ENCODE measurements around the gene PLEKHA3. TPM values are rescaled to one million over a fixed set of nuclear protein-coding genes. Genes with fewer than 3 reads are reported as not detected.

The PLEKHA3 gene
- total and polyA plus RNA-seq, 10 of the 15 experiments (the other 5 are each of a cell fraction or from before 2014, with no cell fraction given), result 1.4 to 21.1 (median 7.4) TPM

DNA sequence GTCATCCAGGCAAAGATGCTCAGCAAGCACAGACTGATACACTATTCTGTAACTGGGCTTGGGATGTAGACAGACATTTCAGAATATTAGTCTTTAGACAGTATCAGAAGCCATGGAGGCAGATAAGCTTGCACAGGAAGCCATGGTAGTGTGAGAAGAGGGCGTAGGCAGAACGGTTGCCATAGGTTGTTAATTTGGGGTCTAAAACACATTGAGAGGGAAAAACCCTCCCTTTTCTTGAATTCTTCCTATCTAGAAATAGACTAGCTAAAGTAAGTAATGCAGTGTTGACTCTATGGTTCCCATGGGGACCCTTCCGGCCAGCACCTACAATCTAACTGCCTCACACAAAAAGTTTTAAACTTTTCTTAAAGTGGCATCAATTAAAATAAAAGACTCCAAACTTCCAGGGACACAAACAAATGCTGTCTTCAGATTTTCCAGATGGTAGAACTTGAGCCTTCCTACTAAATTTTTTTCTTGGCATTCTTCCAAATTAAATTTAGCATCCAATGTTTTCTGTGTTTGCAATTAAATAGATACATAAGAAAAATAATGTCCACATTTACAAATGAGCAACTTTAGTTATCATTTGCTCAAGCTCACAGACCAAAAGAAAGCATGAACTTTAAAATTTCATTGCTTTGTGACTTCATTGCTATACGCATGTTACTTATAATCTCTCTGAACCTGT lies 31.1 kb upstream of the PLEKHA3 start:
- WGBS (ENCODE audit: insufficient coverage, insufficient replicate concordance, low lambda C conversion rate, missing lambda C conversion rate), result 24% methylated on average over 4 of the region's 4 CpGs
- Histone ChIP-seq H3K36me3 (ENCODE audit: control insufficient read depth in 2 of 2, insufficient read depth in 2 of 2, low read length in 1 of 2) (peaks cover 3 to 24% of the 10 kb centered on the region in 2 experiments; a peak in 3 of 4 replicates), H3K27me3 (replicated peaks in 1 of 2; ENCODE audit: control insufficient read depth in 2 of 2, insufficient read depth in 2 of 2, low read length in 1 of 2) (no peaks in the 10 kb centered on the region), H3K27ac (ENCODE audit: control insufficient read depth, insufficient read depth) (peak overlapping the region; percentile 94), H3K9ac (ENCODE audit: control insufficient read depth, insufficient read depth, low read length) (peak overlapping the region; percentile 99), H3K79me2 (ENCODE audit: control insufficient read depth, insufficient read depth, low read length) (peaks cover 28% of the 10 kb centered on the region), H3K4me2 (ENCODE audit: control insufficient read depth, insufficient read depth) (peak overlapping the region; percentile 84), H3K4me1 (ENCODE audit: control insufficient read depth, insufficient read depth, low read length) (peaks cover 9% of the 10 kb centered on the region), H2AFZ (ENCODE audit: control insufficient read depth, low read depth, low read length) (no peak overlapping the region), H3K4me3 (peak overlapping the region; percentile 94), H4K20me1 (ENCODE audit: control insufficient read depth, insufficient read depth) (no peaks in the 10 kb centered on the region), H3K9me3 (replicated peaks; ENCODE audit: control insufficient read depth, insufficient read depth, low read length) (no peaks in the 10 kb centered on the region)
- no TSS peak for BruUV-seq (replicated peaks)
- intact Hi-C loops (cut with micrococcal nuclease; ENCODE audit: unreplicated experiment) (no loop called here), in situ Hi-C loops (cut with MboI) (no loop called here)
- ChIA-PET CTCF (interaction anchor here (0.7 to 5.5 kb wide), 11 partner anchors 9 to 336 kb away, joined by 3 to 41 read pairs (median 3); no protein-coding TSS in a partner anchor), SMC1A (ENCODE audit: uncharacterized antibody, unreplicated experiment) (interaction anchor here (0.6 to 4.7 kb wide), 14 partner anchors 10 to 982 kb away, joined by 3 to 24 read pairs (median 4); no protein-coding TSS in a partner anchor), RAD21 (ENCODE audit: unreplicated experiment) (interaction anchor here (0.9 to 3.5 kb wide), 9 partner anchors 18 to 336 kb away, joined by 3 to 26 read pairs (median 3); partner anchors contain the start of gene RBM45), POLR2A (interaction anchor here (0.8 to 3.2 kb wide), 9 partner anchors 8 to 74 kb away, joined by 3 to 21 read pairs (median 4); no protein-coding TSS in a partner anchor)
- peak; percentile 0; the same call in 1 of the 3 replicates for ATAC-seq
- no peak for FAIRE-seq
- DNase-seq (ENCODE audit: low read depth, low spot score), result no peak
- TF ChIP-seq NFIC (IDR thresholded peaks at IDR 0.05; ENCODE audit: low read depth, low read length), result peak; percentile 56
- TF ChIP-seq, protein P1, sequence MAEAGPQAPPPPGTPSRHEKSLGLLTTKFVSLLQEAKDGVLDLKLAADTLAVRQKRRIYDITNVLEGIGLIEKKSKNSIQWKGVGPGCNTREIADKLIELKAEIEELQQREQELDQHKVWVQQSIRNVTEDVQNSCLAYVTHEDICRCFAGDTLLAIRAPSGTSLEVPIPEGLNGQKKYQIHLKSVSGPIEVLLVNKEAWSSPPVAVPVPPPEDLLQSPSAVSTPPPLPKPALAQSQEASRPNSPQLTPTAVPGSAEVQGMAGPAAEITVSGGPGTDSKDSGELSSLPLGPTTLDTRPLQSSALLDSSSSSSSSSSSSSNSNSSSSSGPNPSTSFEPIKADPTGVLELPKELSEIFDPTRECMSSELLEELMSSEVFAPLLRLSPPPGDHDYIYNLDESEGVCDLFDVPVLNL (IDR thresholded peaks at IDR 0.05; ENCODE audit: low read depth, low read length), result no peak
- peak; percentile 52 for TF ChIP-seq ELK1 (IDR thresholded peaks at IDR 0.05; ENCODE audit: low read depth, low read length)
- peak; percentile 77; the same call in 1 of the 2 replicates for TF ChIP-seq BMI1 (IDR thresholded peaks at IDR 0.05; ENCODE audit: borderline replicate concordance)
- no peak for TF ChIP-seq HDAC2 (IDR thresholded peaks at IDR 0.05)
- TF ChIP-seq NBN (IDR thresholded peaks at IDR 0.05), result no peak
- TF ChIP-seq, protein P2, sequence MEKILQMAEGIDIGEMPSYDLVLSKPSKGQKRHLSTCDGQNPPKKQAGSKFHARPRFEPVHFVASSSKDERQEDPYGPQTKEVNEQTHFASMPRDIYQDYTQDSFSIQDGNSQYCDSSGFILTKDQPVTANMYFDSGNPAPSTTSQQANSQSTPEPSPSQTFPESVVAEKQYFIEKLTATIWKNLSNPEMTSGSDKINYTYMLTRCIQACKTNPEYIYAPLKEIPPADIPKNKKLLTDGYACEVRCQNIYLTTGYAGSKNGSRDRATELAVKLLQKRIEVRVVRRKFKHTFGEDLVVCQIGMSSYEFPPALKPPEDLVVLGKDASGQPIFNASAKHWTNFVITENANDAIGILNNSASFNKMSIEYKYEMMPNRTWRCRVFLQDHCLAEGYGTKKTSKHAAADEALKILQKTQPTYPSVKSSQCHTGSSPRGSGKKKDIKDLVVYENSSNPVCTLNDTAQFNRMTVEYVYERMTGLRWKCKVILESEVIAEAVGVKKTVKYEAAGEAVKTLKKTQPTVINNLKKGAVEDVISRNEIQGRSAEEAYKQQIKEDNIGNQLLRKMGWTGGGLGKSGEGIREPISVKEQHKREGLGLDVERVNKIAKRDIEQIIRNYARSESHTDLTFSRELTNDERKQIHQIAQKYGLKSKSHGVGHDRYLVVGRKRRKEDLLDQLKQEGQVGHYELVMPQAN (conservative IDR thresholded peaks at IDR 0.05), result no peak
- no peak for TF ChIP-seq BCL11A (IDR thresholded peaks at IDR 0.05; ENCODE audit: low read depth, low read length)
- TF ChIP-seq RUNX3 (IDR thresholded peaks at IDR 0.05; ENCODE audit: low read length), result peak; percentile 31; the same call in 1 of the 2 replicates
- TF ChIP-seq MEF2B (IDR thresholded peaks at IDR 0.05; ENCODE audit: partially characterized antibody, poor library complexity, severe bottlenecking), result peak; percentile 50
- 0 out of 2 replicates have a peak, but pooled peaks have one; percentile 36 for TF ChIP-seq TBL1XR1 (IDR thresholded peaks at IDR 0.05; ENCODE audit: low read depth, low read length)
- TF ChIP-seq IRF4 (IDR thresholded peaks at IDR 0.05; ENCODE audit: low read depth, low read length), result no peak
- TF ChIP-seq GABPA (IDR thresholded peaks at IDR 0.05; ENCODE audit: low read depth), result no peak
- TF ChIP-seq MYC (IDR thresholded peaks at IDR 0.05; ENCODE audit: insufficient read depth, insufficient read length, insufficient replicate concordance, low read length, severe bottlenecking), result no peak
- TF ChIP-seq YY1 (IDR thresholded peaks at IDR 0.05; ENCODE audit: low read depth, low read length), result peak; percentile 59; the same call in 1 of the 2 replicates
- no peak for TF ChIP-seq TCF7 (IDR thresholded peaks at IDR 0.05; ENCODE audit: borderline replicate concordance)
- TF ChIP-seq HDAC6 (IDR thresholded peaks at IDR 0.05; ENCODE audit: unreplicated experiment), result no peak
- TF ChIP-seq FOXM1 (IDR thresholded peaks at IDR 0.05; ENCODE audit: low read depth, low read length), result peak; percentile 70
- peak; percentile 46; the same call in 1 of the 2 replicates for TF ChIP-seq ATF2 (IDR thresholded peaks at IDR 0.05; ENCODE audit: low read length)

Measured in GM12878 (cell line).